Endothelial cell of umbilical vein (primary cell): Measurements from ENCODE around the gene CHN1.

Experiments used
- EZH2 ChIP-seq: IDR thresholded peaks from 2 replicates; pipeline ENCODE4 v1.6.1; 2012; ENCODE audit warnings: borderline replicate concordance, low read depth, mild to moderate bottlenecking, moderate library complexity, low read length, inconsistent platforms; ENCODE audit not compliant: severe bottlenecking
- FOS ChIP-seq: IDR thresholded peaks from 2 replicates; pipeline ENCODE4 v1.6.1; 2011; ENCODE audit warnings: mild to moderate bottlenecking, low read length, moderate library complexity, borderline replicate concordance; ENCODE audit not compliant: insufficient read depth
- POLR2A ChIP-seq: IDR thresholded peaks from 2 replicates; pipeline ENCODE4 v1.6.1; 2012; ENCODE audit warnings: low read depth, mild to moderate bottlenecking, control low read depth, low read length
- TF ChIP-seq, protein P1 (sequence below), 2 donors: IDR thresholded peaks; 1 replicate in 1 of 2; 2 replicates in 1 of 2; pipeline ENCODE4 v1.5.1; 2011; ENCODE audit warnings: low read length in 2 of 2, mild to moderate bottlenecking in 2 of 2, moderate library complexity in 2 of 2, control low read depth in 1 of 2, inconsistent platforms in 1 of 2, low read depth in 1 of 2; ENCODE audit not compliant: insufficient read depth in 1 of 2; ENCODE audit errors: extremely low read depth in 1 of 2

DNA sequence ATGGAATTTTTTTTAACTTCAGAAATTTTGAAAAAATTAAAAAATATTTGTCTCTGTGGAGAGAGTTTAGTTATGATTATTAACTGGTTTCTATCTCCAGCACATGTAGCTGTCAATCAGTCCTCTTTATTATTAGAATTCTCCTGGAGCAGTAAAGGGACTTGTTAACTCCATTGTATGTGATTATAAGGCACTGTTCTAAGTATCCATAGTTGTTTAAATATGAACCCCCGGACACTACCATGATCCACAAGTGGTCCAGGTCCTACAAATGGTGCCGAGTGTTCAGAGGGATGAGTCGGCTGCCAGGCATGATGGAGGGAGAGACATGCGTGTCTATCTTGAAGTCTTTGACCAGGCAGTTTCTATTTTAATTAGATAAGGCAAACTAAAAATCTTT lies 241.4 kb downstream of the CHN1 start:
- no peak for TF ChIP-seq FOS
- TF ChIP-seq POLR2A: no peak
- TF ChIP-seq, protein P1, sequence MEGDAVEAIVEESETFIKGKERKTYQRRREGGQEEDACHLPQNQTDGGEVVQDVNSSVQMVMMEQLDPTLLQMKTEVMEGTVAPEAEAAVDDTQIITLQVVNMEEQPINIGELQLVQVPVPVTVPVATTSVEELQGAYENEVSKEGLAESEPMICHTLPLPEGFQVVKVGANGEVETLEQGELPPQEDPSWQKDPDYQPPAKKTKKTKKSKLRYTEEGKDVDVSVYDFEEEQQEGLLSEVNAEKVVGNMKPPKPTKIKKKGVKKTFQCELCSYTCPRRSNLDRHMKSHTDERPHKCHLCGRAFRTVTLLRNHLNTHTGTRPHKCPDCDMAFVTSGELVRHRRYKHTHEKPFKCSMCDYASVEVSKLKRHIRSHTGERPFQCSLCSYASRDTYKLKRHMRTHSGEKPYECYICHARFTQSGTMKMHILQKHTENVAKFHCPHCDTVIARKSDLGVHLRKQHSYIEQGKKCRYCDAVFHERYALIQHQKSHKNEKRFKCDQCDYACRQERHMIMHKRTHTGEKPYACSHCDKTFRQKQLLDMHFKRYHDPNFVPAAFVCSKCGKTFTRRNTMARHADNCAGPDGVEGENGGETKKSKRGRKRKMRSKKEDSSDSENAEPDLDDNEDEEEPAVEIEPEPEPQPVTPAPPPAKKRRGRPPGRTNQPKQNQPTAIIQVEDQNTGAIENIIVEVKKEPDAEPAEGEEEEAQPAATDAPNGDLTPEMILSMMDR (IDR thresholded peaks at IDR 0.05; ENCODE audit: extremely low read depth in 1 of 2, insufficient read depth in 1 of 2, low read depth in 1 of 2, low read length in 2 of 2): no peak
- no peak for TF ChIP-seq EZH2
